HCT116 (cell line): ENCODE measurements around the gene NKAP. TPM values are rescaled to one million over a fixed set of nuclear protein-coding genes. Genes with fewer than 3 reads are reported as not detected.

Source experiments
- ATAC-seq: fragments of 200-7000 bp; cut with Tn5 transposase; 2 replicates; pipeline ENCODE4 v1.9.1; 2020; ENCODE audit warnings: mild to moderate bottlenecking, moderate library complexity
- BruUV-seq: library from RNA; stranded (reverse); fragments of 400-500 nt; replicated peaks from 2 replicates; lab custom pipeline; 2021; lab: Mats Ljungman, UMichigan
- CTCF ChIA-PET: fragments of 300-600 bp; sonication (Branson Sonifier 250); formaldehyde crosslinking; loops from one replicate; lab custom pipeline; 2021; ENCODE audit warnings: antibody characterized with exemption; lab: Charles Lee
- POLR2A ChIA-PET: fragments of 300-600, 350-600 bp; sonication (Branson Sonifier 250); formaldehyde crosslinking; loops from one replicate; lab custom pipeline; 2021; ENCODE audit warnings: antibody characterized with exemption; lab: Charles Lee
- RAD21 ChIA-PET, 2 experiments: fragments of 300-600 bp; sonication (Branson Sonifier 250); formaldehyde crosslinking; loops; one replicate each; lab custom pipeline; 2023; ENCODE audit warnings: low total read pairs in 2 of 2; ENCODE audit not compliant: uncharacterized antibody in 2 of 2, unreplicated experiment in 2 of 2, low non-redundant PET in 1 of 2; lab: Charles Lee
- DNase-seq: peaks from one replicate; pipeline ENCODE4 v3.0.0-alpha.2; 2010; ENCODE audit warnings: low read depth, low spot score
- H2AFZ ChIP-seq: fragments of 200-600 bp; shearing (Covaris generic), sonication (generic); 2 replicates; pipeline ENCODE4 v1.6.1; 2017; ENCODE audit warnings: low read depth, mixed run types, mixed read lengths, antibody characterized with exemption, low read length; ENCODE audit not compliant: poor library complexity, severe bottlenecking
- H3K27ac ChIP-seq: 2 replicates; pipeline ENCODE4 v1.5.1; 2012; ENCODE audit warnings: low read depth, low read length
- H3K27me3 ChIP-seq: fragments of 200-600 bp; sonication (generic); 2 replicates; pipeline ENCODE4 v1.6.1; 2016; ENCODE audit warnings: mixed run types, low read length, mixed read lengths; ENCODE audit not compliant: insufficient read depth
- H3K36me3 ChIP-seq, 2 experiments: fragments of 200-500 bp in 1 of 2; fragments of 200-600 bp in 1 of 2; sonication (Bioruptor generic) in 1 of 2; sonication (generic) in 1 of 2; 2 replicates each; pipeline versions ENCODE4 v1.5.1 to v1.6.1; 2014 to 2016; ENCODE audit warnings: low read length in 2 of 2, inconsistent platforms in 1 of 2, mixed read lengths in 1 of 2, mixed run types in 1 of 2; ENCODE audit not compliant: insufficient read depth in 2 of 2, control insufficient read depth in 1 of 2
- H3K4me1 ChIP-seq, 2 experiments: fragments of 200-600 bp in 1 of 2; sonication (generic) in 1 of 2; 2 replicates each; pipeline versions ENCODE4 v1.5.1 to v1.6.1; 2012 to 2017; ENCODE audit warnings: low read length in 2 of 2, inconsistent platforms in 1 of 2, mild to moderate bottlenecking in 1 of 2, mixed read lengths in 1 of 2, mixed run types in 1 of 2, moderate library complexity in 1 of 2; ENCODE audit not compliant: insufficient read depth in 2 of 2, control insufficient read depth in 1 of 2
- H3K4me2 ChIP-seq: fragments of 200-600 bp; sonication (generic); 2 replicates; pipeline ENCODE4 v1.6.1; 2017; ENCODE audit warnings: mixed run types, low read length, mixed read lengths
- H3K4me3 ChIP-seq, 2 experiments: fragments of 200-600 bp in 1 of 2; sonication (generic) in 1 of 2; replicated peaks in 1 of 2; 2 replicates each; pipeline ENCODE4 v1.5.1; 2011 to 2016; ENCODE audit warnings: low read length in 2 of 2, control low read depth in 1 of 2, low read depth in 1 of 2, mild to moderate bottlenecking in 1 of 2, mixed read lengths in 1 of 2, mixed run types in 1 of 2
- H3K79me2 ChIP-seq: fragments of 200-600 bp; sonication (generic); 2 replicates; pipeline ENCODE4 v1.6.1; 2017; ENCODE audit warnings: mild to moderate bottlenecking, mixed run types, low read length, moderate library complexity, mixed read lengths; ENCODE audit not compliant: insufficient read depth
- H3K9ac ChIP-seq: fragments of 200-600 bp; sonication (generic); 2 replicates; pipeline ENCODE4 v1.6.1; 2016; ENCODE audit warnings: low read length, mixed read lengths
- H3K9me2 ChIP-seq: fragments of 200-600 bp; sonication (generic), shearing (Covaris generic); 2 replicates; pipeline ENCODE4 v1.6.1; 2017; ENCODE audit warnings: mixed run types, mild to moderate bottlenecking, moderate library complexity; ENCODE audit not compliant: insufficient read depth
- H3K9me3 ChIP-seq, 2 experiments: fragments of 200-500 bp in 1 of 2; fragments of 200-600 bp in 1 of 2; sonication (Bioruptor generic) in 1 of 2; sonication (generic) in 1 of 2; 2 replicates each; pipeline ENCODE4 v1.6.1; 2014 to 2017; ENCODE audit warnings: low read length in 2 of 2, mixed read lengths in 2 of 2, inconsistent platforms in 1 of 2, low read depth in 1 of 2, mild to moderate bottlenecking in 1 of 2, mixed run types in 1 of 2, moderate library complexity in 1 of 2; ENCODE audit not compliant: control insufficient read depth in 1 of 2, insufficient read depth in 1 of 2
- H4K20me1 ChIP-seq: fragments of 200-600 bp; sonication (generic), shearing (Covaris generic); 2 replicates; pipeline ENCODE4 v1.6.1; 2017; ENCODE audit warnings: mixed run types, mild to moderate bottlenecking, moderate library complexity; ENCODE audit not compliant: insufficient read depth
- CBX3 ChIP-seq: IDR thresholded peaks from 2 replicates; pipeline ENCODE4 v1.6.1; 2012; ENCODE audit warnings: low read depth
- EGR1 ChIP-seq: IDR thresholded peaks from 2 replicates; pipeline ENCODE4 v1.6.1; 2012; ENCODE audit warnings: low read depth
- ELF1 ChIP-seq: IDR thresholded peaks from 2 replicates; pipeline ENCODE4 v1.6.1; 2012; ENCODE audit warnings: low read depth, borderline replicate concordance
- EZH2phosphoT487 ChIP-seq: fragments of 200-600 bp; IDR thresholded peaks from 2 replicates; pipeline ENCODE4 v1.6.1; 2018; ENCODE audit warnings: antibody characterized with exemption, borderline replicate concordance
- FOSL1 ChIP-seq: IDR thresholded peaks from 2 replicates; pipeline ENCODE4 v1.6.1; 2012; ENCODE audit warnings: low read depth
- JUND ChIP-seq: IDR thresholded peaks from 2 replicates; pipeline ENCODE4 v1.6.1; 2012
- POLR2A ChIP-seq: IDR thresholded peaks from 2 replicates; pipeline ENCODE4 v1.7.0; 2011; ENCODE audit warnings: borderline replicate concordance; ENCODE audit not compliant: insufficient read depth, insufficient read length; ENCODE audit errors: extremely low read depth
- POLR2AphosphoS5 ChIP-seq: IDR thresholded peaks from 2 replicates; pipeline ENCODE4 v1.6.1; 2011; ENCODE audit warnings: mild to moderate bottlenecking, low read depth, low read length, moderate library complexity
- ZNF274 ChIP-seq: fragments of 200-500 bp; sonication (Bioruptor generic); IDR thresholded peaks from 2 replicates; pipeline ENCODE4 v1.6.1; 2014; ENCODE audit warnings: mild to moderate bottlenecking, low read depth, low read length, inconsistent platforms
- intact Hi-C: fragments of 100-400 bp; cut with micrococcal nuclease; formaldehyde crosslinking; loops from 2 replicates; pipeline ENCODE4 v1.10.0; 2022
- total RNA-seq: library from RNA; stranded (reverse); gene quantifications from one replicate; pipeline ENCODE4 v1.2.1, GENCODE V29; 2021; ENCODE audit not compliant: unreplicated experiment
- TF ChIP-seq, protein P1 (sequence below), 3 experiments: fragments of 200-600 bp in 1 of 3; sonication (generic) in 1 of 3; IDR thresholded peaks in 2 of 3; conservative IDR thresholded peaks in 1 of 3; 2 replicates each; pipeline ENCODE4 v1.5.1; 2012 to 2017; ENCODE audit warnings: low read depth in 2 of 3, low read length in 2 of 3, antibody characterized with exemption in 1 of 3, borderline replicate concordance in 1 of 3, control low read depth in 1 of 3, mild to moderate bottlenecking in 1 of 3, mixed read lengths in 1 of 3, mixed run types in 1 of 3, moderate library complexity in 1 of 3; ENCODE audit not compliant: insufficient read depth in 1 of 3
- TF ChIP-seq, protein P2 (sequence below): IDR thresholded peaks from 2 replicates; pipeline ENCODE4 v1.6.1; 2012
- TF ChIP-seq, protein P3 (sequence below): IDR thresholded peaks from 2 replicates; pipeline ENCODE4 v1.6.1; 2012; ENCODE audit warnings: low read depth

NKAP gene
- total RNA-seq, 1 experiment from 2014 or later, result 9.3 TPM

DNA sequence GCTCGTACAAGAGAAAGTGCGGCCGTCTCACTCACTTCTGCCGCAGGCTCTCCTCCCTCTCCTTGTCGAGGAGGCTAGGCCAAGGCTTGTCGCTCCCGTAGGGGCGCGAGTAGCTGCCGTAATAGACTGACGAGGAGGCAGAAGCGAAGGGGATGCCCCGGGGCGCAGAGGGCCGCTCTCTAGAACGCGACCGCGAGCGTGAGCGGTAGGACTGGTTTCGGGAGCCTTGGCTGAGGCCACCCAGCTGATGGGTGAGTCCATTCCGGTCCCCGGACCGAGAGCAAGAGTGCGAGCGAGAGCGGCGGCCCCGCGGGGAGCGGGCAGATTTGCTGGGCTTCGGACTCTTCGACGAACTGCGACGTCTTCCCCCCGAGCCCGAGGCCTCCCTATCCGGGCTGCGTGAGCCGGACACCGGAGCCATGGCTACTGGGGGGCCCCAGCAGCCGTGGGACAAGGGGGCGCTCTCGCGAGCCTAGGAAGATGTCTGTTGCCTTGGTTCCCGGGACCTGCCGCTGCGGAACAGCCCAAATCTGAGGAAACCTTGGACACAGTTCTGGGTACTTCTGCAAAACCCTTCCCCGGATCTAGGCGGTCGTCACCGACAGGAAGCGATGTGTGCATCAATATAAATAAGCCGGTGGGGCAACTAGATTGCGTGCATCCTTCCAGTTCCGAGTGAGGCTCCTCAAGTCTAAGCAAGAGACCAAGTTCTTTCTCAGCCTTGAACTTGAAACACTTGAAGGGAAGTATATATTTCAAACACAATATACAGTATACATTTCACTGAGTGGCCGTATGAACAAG, at the start of gene NKAP (continued):
- TF ChIP-seq, protein P1, sequence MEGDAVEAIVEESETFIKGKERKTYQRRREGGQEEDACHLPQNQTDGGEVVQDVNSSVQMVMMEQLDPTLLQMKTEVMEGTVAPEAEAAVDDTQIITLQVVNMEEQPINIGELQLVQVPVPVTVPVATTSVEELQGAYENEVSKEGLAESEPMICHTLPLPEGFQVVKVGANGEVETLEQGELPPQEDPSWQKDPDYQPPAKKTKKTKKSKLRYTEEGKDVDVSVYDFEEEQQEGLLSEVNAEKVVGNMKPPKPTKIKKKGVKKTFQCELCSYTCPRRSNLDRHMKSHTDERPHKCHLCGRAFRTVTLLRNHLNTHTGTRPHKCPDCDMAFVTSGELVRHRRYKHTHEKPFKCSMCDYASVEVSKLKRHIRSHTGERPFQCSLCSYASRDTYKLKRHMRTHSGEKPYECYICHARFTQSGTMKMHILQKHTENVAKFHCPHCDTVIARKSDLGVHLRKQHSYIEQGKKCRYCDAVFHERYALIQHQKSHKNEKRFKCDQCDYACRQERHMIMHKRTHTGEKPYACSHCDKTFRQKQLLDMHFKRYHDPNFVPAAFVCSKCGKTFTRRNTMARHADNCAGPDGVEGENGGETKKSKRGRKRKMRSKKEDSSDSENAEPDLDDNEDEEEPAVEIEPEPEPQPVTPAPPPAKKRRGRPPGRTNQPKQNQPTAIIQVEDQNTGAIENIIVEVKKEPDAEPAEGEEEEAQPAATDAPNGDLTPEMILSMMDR (IDR thresholded peaks at IDR 0.05 in 2 of 3, conservative IDR thresholded peaks at IDR 0.05 in 1 of 3; ENCODE audit: borderline replicate concordance in 1 of 3, insufficient read depth in 1 of 3, low read depth in 2 of 3, low read length in 2 of 3), result no peak
- TF ChIP-seq, protein P2, sequence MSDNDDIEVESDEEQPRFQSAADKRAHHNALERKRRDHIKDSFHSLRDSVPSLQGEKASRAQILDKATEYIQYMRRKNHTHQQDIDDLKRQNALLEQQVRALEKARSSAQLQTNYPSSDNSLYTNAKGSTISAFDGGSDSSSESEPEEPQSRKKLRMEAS, result peak; percentile 50; the same call in 1 of the 2 replicates
- TF ChIP-seq POLR2A (peak; percentile 70), EGR1 (no peak), ELF1 (peak; percentile 45; the same call in 1 of the 2 replicates), POLR2AphosphoS5 (peak; percentile 76)

DNA sequence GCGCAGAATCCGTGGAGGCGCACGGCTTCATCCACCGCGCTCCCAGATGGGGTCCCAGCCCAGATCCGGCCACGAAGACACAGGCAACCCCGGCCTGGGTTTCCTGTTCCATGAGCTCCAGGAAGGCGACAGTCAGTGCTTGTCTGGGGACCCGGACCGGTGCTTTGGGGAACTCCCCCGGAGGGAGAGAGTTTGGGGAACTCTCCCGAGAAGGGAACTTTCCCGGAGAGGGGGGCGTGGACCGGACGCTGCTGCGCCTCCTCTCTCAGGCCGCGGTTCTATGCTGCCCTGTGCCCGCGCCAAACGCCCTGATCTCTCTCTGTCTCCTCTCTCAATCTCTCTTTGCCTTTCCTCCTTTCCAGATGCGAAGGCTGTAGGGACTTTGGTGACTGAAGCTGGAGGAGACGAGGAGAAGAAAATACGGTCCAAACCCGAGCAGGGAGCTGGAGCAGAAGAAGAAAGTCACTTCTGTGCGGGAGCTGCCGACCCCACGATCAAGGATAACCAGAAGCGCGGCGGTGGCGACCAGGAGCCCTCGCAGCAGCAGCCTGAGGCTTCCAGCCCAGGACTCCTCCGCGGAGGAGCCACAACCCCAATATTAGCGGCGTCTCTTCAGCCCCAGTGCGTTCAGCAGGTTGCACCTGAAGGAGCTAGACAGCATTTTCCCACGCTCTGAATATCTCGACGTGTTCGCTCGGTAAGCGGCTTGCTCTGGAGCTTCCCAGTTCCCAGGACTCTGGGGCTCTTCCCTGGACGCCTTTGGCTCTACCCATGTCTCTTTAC, 47.6 kb upstream of the NKAP start:
- H3K4me1 ChIP-seq, result no peaks in the 10 kb centered on the region
- no peak overlapping the region for H3K4me2 ChIP-seq
- H3K9me3 ChIP-seq, result no peaks in the 10 kb centered on the region
- ChIA-PET RAD21 (no interaction called here), CTCF (no interaction called here), POLR2A (no interaction called here)
- BruUV-seq, result no TSS peak
- ATAC-seq (no peak), DNase-seq (no peak)
- no peak overlapping the region for H3K9ac ChIP-seq
- H3K79me2 ChIP-seq, result no peaks in the 10 kb centered on the region
- H3K36me3 ChIP-seq, result no peaks in the 10 kb centered on the region
- H3K27ac ChIP-seq, result no peak overlapping the region
- H3K27me3 ChIP-seq, result no peaks in the 10 kb centered on the region
- no peaks in the 10 kb centered on the region for H3K9me2 ChIP-seq
- H2AFZ ChIP-seq, result no peak overlapping the region
- intact Hi-C loops, result no loop called here
- no peaks in the 10 kb centered on the region for H4K20me1 ChIP-seq
- no peak overlapping the region for H3K4me3 ChIP-seq
- no peak for TF ChIP-seq JUND
- TF ChIP-seq ZNF274, result no peak
- TF ChIP-seq, protein P3, sequence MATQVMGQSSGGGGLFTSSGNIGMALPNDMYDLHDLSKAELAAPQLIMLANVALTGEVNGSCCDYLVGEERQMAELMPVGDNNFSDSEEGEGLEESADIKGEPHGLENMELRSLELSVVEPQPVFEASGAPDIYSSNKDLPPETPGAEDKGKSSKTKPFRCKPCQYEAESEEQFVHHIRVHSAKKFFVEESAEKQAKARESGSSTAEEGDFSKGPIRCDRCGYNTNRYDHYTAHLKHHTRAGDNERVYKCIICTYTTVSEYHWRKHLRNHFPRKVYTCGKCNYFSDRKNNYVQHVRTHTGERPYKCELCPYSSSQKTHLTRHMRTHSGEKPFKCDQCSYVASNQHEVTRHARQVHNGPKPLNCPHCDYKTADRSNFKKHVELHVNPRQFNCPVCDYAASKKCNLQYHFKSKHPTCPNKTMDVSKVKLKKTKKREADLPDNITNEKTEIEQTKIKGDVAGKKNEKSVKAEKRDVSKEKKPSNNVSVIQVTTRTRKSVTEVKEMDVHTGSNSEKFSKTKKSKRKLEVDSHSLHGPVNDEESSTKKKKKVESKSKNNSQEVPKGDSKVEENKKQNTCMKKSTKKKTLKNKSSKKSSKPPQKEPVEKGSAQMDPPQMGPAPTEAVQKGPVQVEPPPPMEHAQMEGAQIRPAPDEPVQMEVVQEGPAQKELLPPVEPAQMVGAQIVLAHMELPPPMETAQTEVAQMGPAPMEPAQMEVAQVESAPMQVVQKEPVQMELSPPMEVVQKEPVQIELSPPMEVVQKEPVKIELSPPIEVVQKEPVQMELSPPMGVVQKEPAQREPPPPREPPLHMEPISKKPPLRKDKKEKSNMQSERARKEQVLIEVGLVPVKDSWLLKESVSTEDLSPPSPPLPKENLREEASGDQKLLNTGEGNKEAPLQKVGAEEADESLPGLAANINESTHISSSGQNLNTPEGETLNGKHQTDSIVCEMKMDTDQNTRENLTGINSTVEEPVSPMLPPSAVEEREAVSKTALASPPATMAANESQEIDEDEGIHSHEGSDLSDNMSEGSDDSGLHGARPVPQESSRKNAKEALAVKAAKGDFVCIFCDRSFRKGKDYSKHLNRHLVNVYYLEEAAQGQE, result no peak
- TF ChIP-seq, protein P2, result no peak
- TF ChIP-seq CBX3, result no peak
- TF ChIP-seq EGR1, result no peak
- no peak for TF ChIP-seq EZH2phosphoT487
- no peak for TF ChIP-seq ELF1
- TF ChIP-seq FOSL1, result no peak
- TF ChIP-seq, protein P1 (IDR thresholded peaks at IDR 0.05 in 2 of 3, conservative IDR thresholded peaks at IDR 0.05 in 1 of 3; ENCODE audit: borderline replicate concordance in 1 of 3, insufficient read depth in 1 of 3, low read depth in 2 of 3, low read length in 2 of 3), result no peak
